OCI-LY3 (cell line): Measurements from ENCODE around the gene AKR1B1.

Source experiments
- H2AFZ ChIP-seq: fragments of 200-600, 300-600 bp; shearing (Covaris generic); 2 replicates; pipeline ENCODE4 v1.6.0; 2014; ENCODE audit warnings: antibody characterized with exemption, low read depth, low read length
- H3K27ac ChIP-seq: fragments of 200-600, 300-600 bp; sonication (generic); 2 replicates; pipeline ENCODE4 v1.5.1; 2014; ENCODE audit warnings: mild to moderate bottlenecking, low read length, moderate library complexity, mixed read lengths
- H3K27me3 ChIP-seq: fragments of 200-600, 300-600 bp; sonication (generic); 2 replicates; pipeline ENCODE4 v1.6.1; 2014; ENCODE audit warnings: low read depth, low read length, mixed read lengths
- H3K36me3 ChIP-seq: fragments of 200-600, 300-600 bp; sonication (generic); replicated peaks from 2 replicates; pipeline ENCODE3; 2014; ENCODE audit warnings: low read depth, low read length, mixed read lengths
- H3K4me1 ChIP-seq: fragments of 300-600, 200-600 bp; sonication (generic); 2 replicates; pipeline ENCODE4 v1.6.1; 2014; ENCODE audit warnings: low read length, mixed read lengths
- H3K4me2 ChIP-seq: fragments of 200-600, 300-600 bp; sonication (generic); 2 replicates; pipeline ENCODE4 v1.6.1; 2014; ENCODE audit warnings: low read length, mixed read lengths
- H3K4me3 ChIP-seq: fragments of 300-600, 200-600 bp; sonication (generic); 2 replicates; pipeline ENCODE4 v1.5.1; 2014; ENCODE audit warnings: antibody characterized with exemption, mild to moderate bottlenecking, low read length, moderate library complexity
- H3K79me2 ChIP-seq: fragments of 300-600, 200-600 bp; shearing (Covaris generic); 2 replicates; pipeline ENCODE4 v1.6.1; 2014; ENCODE audit warnings: mild to moderate bottlenecking, low read length, mixed read lengths
- H3K9ac ChIP-seq: fragments of 300-600, 200-600 bp; shearing (Covaris generic); 2 replicates; pipeline ENCODE4 v1.6.0; 2014; ENCODE audit warnings: mild to moderate bottlenecking, low read length, moderate library complexity
- H3K9me3 ChIP-seq: fragments of 200-600, 300-600 bp; shearing (Covaris generic); 2 replicates; pipeline ENCODE4 v1.6.1; 2014; ENCODE audit warnings: low read length, mixed read lengths; ENCODE audit not compliant: insufficient read depth
- H4K20me1 ChIP-seq: fragments of 200-600, 300-600 bp; sonication (generic); 2 replicates; pipeline ENCODE4 v1.6.1; 2016; ENCODE audit warnings: low read length, mixed read lengths; ENCODE audit not compliant: insufficient read depth
- CTCF ChIP-seq: fragments of 200-600, 300-600 bp; sonication (generic); IDR thresholded peaks from 2 replicates; pipeline ENCODE4 v1.5.1; 2014; ENCODE audit warnings: antibody characterized with exemption, low read length, low read depth
- EZH2phosphoT487 ChIP-seq: fragments of 200-600 bp; shearing (Covaris generic); IDR thresholded peaks from 2 replicates; pipeline ENCODE4 v1.6.1; 2018; ENCODE audit warnings: antibody characterized with exemption, mixed run types, low read depth

Gene AKR1B1

DNA sequence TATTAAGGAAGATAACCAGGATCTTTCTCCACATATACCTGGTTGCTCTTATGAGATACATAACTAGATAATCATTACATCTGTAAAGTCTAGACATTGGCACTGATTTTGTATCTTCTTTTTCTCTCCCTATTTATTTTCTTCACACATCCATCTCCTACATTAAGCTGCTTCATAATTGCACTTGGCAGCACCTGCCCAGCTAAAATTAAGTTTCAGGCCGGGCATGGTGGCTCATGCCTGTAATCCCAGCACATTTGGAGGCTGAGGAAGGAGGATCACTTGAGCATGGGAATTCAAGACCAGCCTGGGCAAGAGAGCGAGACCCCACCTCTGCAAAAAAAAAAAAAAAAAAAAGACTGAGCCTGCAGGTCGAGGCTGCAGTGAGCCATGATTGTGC, 22.3 kb upstream of the AKR1B1 start:
- no peaks in the 10 kb centered on the region for H3K79me2 ChIP-seq
- H3K27me3 ChIP-seq: no peaks in the 10 kb centered on the region
- no peaks in the 10 kb centered on the region for H4K20me1 ChIP-seq
- H3K9me3 ChIP-seq: no peaks in the 10 kb centered on the region
- no peak overlapping the region for H3K4me2 ChIP-seq
- no peak overlapping the region for H3K4me3 ChIP-seq
- H2AFZ ChIP-seq: no peak overlapping the region
- H3K36me3 ChIP-seq: no peaks in the 10 kb centered on the region
- TF ChIP-seq EZH2phosphoT487: no peak
- TF ChIP-seq CTCF: no peak
- H3K9ac ChIP-seq: no peak overlapping the region
- H3K4me1 ChIP-seq: no peaks in the 10 kb centered on the region
- no peak overlapping the region for H3K27ac ChIP-seq

- no peak overlapping the region for H3K9ac ChIP-seq
- H3K9me3 ChIP-seq: no peaks in the 10 kb centered on the region
- no peak for TF ChIP-seq EZH2phosphoT487
- no peak overlapping the region for H3K27ac ChIP-seq
- H3K79me2 ChIP-seq: no peaks in the 10 kb centered on the region
- no peak overlapping the region for H2AFZ ChIP-seq
- no peaks in the 10 kb centered on the region for H3K36me3 ChIP-seq
- no peaks in the 10 kb centered on the region for H3K4me1 ChIP-seq
- no peaks in the 10 kb centered on the region for H3K27me3 ChIP-seq
- no peak overlapping the region for H3K4me3 ChIP-seq
- H4K20me1 ChIP-seq: no peaks in the 10 kb centered on the region
- H3K4me2 ChIP-seq: no peak overlapping the region
These were observed 21.8 kb upstream of the AKR1B1 start for GRCh38 chr7:134480730-134481129.

DNA sequence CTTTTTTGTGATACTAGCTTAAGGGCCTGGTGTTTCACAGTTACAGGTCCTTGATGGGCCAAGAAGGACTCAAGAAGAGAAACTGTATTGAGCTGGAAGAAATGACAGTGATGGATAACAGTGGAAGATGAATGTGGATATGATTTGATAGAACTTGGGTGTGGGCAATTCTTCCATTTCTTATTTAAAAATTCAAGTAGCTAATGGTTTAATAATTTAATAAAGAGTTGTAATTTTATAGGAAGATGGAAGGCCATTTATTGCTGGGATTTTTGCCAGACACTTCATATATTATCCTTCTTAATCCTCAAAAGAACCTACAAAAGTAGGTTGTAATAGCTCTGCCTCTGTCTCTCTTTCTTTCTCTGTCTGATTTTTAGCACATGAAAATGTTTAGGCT, 21.3 kb upstream of the AKR1B1 start:
- H3K27me3 ChIP-seq: no peaks in the 10 kb centered on the region
- H3K79me2 ChIP-seq: no peaks in the 10 kb centered on the region
- H3K36me3 ChIP-seq: no peaks in the 10 kb centered on the region
- no peaks in the 10 kb centered on the region for H4K20me1 ChIP-seq
- H2AFZ ChIP-seq: no peak overlapping the region
- H3K9ac ChIP-seq: no peak overlapping the region
- no peaks in the 10 kb centered on the region for H3K4me1 ChIP-seq
- no peaks in the 10 kb centered on the region for H3K9me3 ChIP-seq
- TF ChIP-seq CTCF (no peak), EZH2phosphoT487 (no peak)
- H3K4me3 ChIP-seq: no peak overlapping the region
- no peak overlapping the region for H3K27ac ChIP-seq
- no peak overlapping the region for H3K4me2 ChIP-seq

DNA sequence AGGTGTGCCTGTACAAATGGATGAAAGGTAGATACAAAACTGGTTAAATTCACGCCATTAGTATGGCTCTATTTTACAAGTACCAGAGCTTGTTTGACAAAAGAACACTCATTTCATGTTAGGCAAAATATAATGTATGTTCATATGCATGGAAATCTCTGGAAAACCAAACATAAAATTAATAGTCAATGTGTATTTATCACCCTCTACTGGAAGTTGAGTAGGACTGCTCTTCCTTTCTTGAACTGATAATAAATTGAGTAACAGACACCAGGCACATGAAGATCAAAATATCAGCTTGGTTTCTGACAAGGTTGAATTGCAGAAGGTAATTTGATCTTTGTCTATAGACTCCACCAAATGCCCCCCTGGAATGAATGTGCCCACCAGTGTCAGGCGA, 19.8 kb upstream of the AKR1B1 start:
- Histone ChIP-seq H4K20me1 (no peaks in the 10 kb centered on the region), H3K4me3 (no peak overlapping the region), H3K4me1 (no peaks in the 10 kb centered on the region), H3K27ac (no peak overlapping the region), H3K27me3 (no peaks in the 10 kb centered on the region), H3K9me3 (no peaks in the 10 kb centered on the region), H2AFZ (no peak overlapping the region), H3K36me3 (no peaks in the 10 kb centered on the region), H3K9ac (no peak overlapping the region), H3K4me2 (no peak overlapping the region), H3K79me2 (no peaks in the 10 kb centered on the region)
- TF ChIP-seq EZH2phosphoT487: no peak

DNA sequence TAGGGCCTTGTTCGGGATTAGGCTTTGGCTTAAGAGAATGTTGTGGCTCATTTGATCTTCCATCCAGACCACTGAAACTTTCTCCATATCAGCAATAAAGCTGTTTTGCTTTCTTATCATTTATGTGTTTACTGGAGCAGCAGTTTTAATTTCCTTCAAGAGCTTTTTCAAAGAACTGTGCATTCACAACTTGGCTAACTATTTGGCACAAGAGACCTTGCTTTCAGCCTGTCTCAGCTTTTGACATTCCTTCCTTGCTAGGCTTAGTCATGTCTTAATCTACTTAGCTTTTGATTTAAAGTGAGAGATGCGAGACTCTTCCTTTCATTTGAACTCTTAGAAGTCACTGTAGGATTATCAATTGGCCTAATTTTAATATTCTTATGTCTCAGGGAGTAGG, 19.1 kb upstream of the AKR1B1 start:
- no peak overlapping the region for H3K4me2 ChIP-seq
- H4K20me1 ChIP-seq: no peaks in the 10 kb centered on the region
- no peak overlapping the region for H3K27ac ChIP-seq
- no peaks in the 10 kb centered on the region for H3K79me2 ChIP-seq
- no peaks in the 10 kb centered on the region for H3K4me1 ChIP-seq
- H3K9me3 ChIP-seq: no peaks in the 10 kb centered on the region
- H3K9ac ChIP-seq: no peak overlapping the region
- no peaks in the 10 kb centered on the region for H3K27me3 ChIP-seq
- no peak overlapping the region for H2AFZ ChIP-seq
- no peak overlapping the region for H3K4me3 ChIP-seq
- no peaks in the 10 kb centered on the region for H3K36me3 ChIP-seq
- TF ChIP-seq CTCF (no peak), EZH2phosphoT487 (no peak)
